ENCODE measurements around the gene LRRC26.

DNA sequence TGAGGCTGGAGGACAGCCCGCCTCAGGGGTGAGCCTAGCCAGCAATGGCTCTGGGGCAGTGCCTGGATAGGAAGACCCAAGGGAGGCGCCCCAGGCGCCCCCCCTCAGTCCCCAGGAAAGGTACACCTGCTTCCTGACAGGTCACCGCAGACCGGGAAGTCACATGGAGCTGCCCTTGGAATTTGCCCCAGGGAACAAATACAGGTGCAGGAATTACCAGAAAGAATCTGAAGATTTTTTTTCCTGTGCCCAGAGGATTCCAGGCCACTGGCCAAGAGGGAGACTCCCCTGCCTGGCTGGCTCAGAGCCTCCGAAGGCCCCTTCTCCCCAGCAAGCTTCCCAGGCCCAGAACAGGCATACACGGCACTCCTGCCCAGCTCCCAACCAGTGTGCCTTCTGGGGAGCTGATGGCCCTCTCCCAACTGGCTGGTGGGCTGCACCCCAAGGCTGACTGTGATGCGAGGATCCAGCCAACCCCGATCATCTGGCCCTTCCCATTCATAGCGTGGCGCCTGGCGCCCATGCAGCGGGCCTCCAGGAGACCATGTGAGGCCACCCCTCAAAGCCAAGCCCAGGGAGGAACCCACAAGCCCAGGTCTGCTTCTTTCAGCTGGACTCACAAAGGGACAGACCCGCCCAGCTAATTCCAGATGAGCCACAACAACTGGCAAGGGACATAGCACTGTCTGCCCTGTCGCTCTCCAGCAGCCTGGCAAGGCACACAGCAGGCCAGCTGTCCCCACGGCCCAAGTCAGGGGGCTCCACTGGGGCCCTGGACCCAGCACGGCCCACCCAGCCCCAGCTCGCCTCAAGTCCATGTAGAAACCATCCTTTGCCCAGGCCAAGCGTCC is 28.4 kb upstream of the LRRC26 start:
- TF ChIP-seq CTCF (optimal IDR thresholded peaks at IDR 0.05 in 1 of 3, IDR thresholded peaks at IDR 0.05 in 1 of 3, conservative IDR thresholded peaks at IDR 0.05 in 1 of 3; ENCODE audit: extremely low read depth in 1 of 3, insufficient read depth in 2 of 3, low read length in 3 of 3), result no peak
- TF ChIP-seq EZH2 (IDR thresholded peaks at IDR 0.05; ENCODE audit: low read length), result no peak

Data from keratinocyte (primary cell).